Prostate gland (tissue), 2 donors: Measurements from ENCODE around the gene DDRGK1.

Experiments
- CTCF ChIP-seq, 4 experiments: fragments of 200-600 bp in 2 of 4; fragments of 450-650 bp in 2 of 4; sonication (generic) in 2 of 4; IDR thresholded peaks; 1 replicate in 3 of 4; 2 replicates in 1 of 4; pipeline ENCODE4 v1.5.1; 2016 to 2019; ENCODE audit warnings: antibody characterized with exemption in 4 of 4, mild to moderate bottlenecking in 2 of 4, moderate library complexity in 2 of 4
- POLR2A ChIP-seq: fragments of 450-650 bp; IDR thresholded peaks from one replicate; pipeline ENCODE4 v1.6.1; 2016; ENCODE audit warnings: antibody characterized with exemption, mild to moderate bottlenecking
- POLR2AphosphoS5 ChIP-seq: sonication (generic); formaldehyde crosslinking; IDR thresholded peaks from one replicate; pipeline ENCODE4 v1.6.1; 2017; ENCODE audit warnings: antibody characterized with exemption

- TF ChIP-seq POLR2AphosphoS5 (no peak), CTCF (IDR thresholded peaks at IDR 0.05) (no peak), POLR2A (no peak)
Observed at GRCh38 chr20:3199976-3200755, 4.3 kb downstream of the DDRGK1 start.
